Ammon's horn (tissue), 1 donor: ENCODE measurements around the gene PLEKHH3.

ENCODE experiments used
- DNase-seq: peaks from one replicate; pipeline ENCODE4 v3.0.0-alpha.2; 2016; ENCODE audit warnings: low spot score

PLEKHH3 gene

DNA sequence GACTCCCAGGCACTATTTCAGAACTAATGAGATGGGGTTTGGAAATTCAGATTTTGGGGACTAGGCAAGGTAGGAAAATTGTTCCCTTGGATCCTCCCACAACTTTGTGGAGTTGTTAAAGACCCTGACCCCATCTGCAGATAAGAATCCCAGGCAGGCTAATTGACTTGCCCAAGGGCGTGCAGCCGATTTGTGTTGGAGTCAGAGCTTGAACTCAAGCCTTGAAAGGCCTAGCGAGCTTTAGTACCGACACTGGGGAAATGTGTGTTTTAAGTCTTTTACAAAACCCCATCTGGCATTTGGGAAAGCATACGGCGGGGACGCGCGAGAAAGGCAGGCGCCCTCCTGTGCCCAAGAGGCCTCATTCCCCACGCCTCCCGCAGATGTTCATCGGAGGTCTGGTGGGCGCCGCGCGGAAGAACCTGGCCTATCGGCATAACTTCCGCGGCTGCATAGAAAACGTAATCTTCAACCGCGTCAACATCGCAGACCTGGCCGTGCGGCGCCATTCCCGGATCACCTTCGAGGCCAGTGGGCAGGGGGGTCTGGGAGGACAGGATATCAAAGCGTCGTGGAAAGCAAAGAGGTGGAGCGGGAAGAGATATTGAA, 9.8 kb upstream of the PLEKHH3 start:
- no peak for DNase-seq

DNA sequence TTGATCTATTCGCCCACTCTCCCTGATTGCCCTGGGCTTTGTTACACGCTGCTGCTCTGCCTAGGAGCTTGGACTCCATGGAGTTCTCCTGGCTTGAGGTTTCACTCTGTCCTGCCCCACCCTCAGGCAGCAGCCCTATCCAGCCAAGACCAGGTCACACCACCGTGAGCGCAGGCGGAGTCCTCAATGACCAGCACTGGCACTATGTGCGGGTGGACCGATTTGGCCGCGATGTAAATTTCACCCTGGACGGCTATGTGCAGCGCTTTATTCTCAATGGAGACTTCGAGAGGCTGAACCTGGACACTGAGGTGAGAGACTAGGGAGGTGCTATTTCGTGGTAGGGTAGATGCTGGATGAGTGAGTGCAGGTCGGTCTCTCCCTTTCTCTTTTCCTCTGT, 9.0 kb upstream of the PLEKHH3 start:
- DNase-seq: no peak

DNA sequence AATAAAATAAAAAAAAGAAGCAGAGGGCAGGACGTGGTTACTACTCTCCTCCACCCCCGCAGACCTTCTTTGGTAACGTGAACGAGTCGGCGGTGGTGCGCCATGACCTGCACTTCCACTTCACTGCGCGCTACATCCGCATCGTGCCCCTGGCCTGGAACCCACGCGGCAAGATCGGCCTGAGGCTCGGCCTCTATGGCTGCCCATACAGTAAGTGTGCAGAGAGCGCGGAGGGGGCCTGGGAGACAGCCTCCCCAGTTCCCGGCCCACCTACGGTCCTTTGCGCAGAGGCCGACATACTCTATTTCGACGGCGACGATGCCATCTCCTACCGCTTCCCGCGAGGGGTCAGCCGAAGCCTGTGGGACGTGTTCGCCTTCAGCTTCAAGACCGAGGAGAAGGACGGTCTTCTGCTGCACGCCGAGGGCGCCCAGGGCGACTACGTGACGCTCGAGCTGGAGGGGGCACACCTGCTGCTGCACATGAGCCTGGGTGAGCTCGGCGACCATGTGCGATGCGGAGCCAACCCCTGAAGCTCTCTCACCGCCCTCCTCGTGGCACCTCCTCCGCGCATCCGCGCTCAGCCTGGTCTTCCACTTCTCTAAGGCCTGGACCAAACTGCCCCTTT, 8.2 kb upstream of the PLEKHH3 start:
- no peak for DNase-seq

DNA sequence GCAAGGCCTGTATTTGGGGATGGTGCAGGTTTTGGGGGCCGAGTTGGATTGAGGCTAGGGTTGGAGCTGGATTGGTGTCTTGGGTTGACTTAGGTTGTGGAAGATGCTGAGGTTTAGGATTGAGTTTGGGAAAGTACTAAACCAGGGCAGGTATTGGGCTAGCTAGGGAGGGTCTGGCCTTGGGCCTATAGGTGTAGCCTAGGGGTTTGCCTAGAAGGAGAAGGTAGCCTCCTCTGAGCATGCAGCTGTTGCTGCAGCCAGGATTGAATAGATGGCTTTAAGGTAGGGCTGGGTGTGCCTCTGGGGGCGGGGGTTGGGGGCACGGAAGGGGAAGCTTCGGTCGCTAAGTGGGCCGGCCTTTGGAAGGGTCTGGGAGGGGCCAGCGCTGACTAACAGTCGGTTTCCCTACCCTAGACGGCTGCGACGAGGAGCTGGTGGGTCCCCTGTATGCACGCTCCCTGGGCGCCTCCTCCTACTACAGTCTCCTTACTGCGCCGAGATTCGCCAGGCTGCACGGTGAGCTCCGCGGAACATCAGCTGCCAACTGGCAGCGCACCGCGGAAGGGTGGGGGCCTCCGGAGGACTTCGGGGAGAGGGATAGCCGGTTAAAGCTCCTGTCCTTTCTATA, 6.7 kb upstream of the PLEKHH3 start:
- DNase-seq: peak; percentile 45

DNA sequence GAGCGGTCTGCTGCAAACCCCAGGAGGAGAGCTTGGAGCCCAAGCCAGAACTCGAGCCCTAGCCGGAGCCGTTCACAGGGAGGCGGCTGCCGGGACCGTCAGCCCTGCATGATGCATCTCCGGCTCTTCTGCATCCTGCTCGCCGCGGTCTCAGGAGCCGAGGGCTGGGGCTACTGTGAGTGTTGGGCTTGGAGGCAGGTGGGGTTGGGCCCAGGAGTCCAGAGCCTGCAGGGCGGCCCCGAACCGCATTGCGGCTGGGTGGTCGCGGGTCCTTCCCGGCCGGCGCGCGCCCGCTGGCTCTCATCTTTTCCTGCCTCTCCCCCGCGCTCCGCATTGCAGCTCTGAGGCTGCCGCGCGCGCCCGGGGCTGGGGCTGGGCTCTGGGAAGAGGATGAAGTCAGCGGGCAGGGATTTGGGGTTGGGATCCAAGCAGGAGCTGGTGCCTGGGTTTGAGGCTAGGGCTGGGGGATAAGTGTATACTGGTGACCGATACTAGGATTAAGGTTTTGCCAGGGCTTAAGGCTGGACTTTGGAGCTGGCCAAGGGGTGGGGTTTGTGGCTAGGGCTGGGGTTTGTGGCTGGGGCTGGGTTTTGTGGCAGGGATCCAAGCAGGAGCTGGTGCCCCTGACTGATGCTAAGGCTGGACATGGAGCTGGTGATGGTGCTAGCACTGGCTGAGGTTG, 6.1 kb upstream of the PLEKHH3 start:
- peak; percentile 57 for DNase-seq

DNA sequence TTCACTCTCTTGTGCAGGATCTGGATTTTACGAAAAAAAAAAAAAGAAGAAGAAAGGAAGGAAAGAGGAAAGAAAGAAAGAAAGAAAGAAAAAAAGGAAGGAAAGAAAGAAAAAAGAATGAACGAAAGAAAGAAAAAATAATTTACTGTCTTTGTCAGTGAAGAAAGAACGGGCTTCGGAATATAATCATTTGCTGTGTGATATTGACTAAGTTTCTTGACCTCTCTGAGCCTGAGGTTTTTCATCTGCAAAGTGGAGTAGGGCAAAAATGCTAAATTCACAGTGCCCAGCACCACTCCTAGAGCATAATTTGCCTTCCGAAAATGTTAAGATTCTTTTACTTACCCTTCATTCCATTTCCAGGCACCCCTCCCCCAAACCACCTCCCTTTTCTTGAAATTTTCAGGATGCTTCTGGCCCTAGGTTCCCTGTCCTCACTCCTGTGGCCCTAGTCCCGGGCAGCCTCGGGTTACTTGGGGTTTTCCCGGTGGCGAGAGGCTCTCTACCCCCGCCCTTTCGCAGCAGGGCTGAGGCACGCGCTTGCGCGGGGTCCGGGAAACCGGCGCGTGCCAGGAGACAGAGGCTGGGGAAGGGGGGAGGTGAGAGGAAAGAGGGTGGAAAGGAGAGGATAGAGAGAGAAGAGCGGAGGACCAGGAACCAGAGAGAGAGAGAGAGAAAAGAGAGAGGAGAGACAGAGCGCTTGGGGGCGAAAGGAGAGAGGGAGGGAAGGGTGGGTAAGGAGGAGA, 5.4 kb upstream of the PLEKHH3 start, which contains the start of gene CNTNAP1:
TSS of gene CNTNAP1 (plus strand) at position 556 of the 746 bp plus-strand sequence. CDS start 299 bp downstream, outside the sequence.
- DNase-seq: peak; percentile 54

DNA sequence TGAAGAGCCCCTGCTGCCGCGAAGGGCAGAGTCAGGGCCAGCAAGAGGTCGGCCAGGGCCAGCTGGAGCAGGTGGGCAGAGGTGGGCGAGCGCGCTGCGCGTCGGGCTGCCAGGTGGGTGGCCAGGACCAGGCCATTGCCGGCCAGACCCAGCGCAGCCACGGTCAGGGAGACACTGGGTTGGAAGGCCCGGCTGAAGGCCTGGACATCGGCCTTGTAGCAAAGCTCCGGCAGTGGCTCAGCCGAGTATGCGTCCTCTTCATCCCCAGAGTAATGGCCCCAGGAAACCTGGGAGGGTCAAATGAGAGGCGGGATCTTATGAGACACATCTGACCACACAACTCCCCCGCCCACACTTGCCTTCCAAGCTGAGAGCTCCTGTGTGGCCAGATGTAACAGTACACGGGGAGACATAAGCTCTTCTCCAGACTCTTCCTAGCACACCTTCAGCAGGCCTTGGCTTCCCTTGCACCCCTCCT, 3.6 kb upstream of the PLEKHH3 start:
- DNase-seq: no peak

DNA sequence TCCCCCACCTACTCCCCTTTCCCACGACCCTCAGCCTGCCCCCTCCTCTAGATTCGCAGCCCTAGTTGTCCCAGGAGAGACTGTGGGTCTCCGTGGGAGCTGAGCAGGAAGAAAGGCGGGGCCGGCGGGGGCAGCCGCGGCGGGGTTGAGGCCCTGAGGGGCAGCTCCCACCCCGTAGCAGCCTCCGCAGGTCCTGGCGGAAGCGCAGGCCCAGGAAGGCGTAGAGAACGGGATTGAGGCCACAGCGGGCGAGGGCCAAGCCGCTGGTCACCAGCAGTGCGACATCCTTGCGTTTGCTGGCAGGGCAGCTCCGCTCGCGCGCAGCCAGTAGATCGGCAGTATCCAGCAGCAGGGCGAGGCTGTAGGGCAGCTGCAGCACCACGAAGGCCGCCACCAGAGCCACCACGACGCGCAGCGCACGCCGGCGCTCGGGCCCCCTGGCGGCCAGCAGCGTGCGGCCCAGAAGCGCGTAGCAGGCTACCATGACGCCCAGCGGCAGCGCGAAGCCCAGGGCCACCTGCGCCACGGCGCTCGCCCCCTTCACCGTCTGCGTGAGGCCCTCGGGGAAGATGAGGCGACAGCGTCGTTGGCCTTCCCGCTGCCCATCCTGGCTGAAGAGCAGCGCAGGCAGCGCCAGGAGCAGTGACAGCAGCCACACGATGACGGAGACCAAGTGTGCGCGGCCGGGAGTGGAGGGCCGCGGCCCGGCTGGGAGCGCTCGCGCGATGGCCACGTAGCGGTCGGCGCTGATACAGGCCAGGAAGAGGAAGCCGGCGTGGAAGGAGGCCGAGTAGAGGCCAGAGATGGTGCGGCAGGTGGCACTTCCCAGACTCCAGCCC, 2.9 kb upstream of the PLEKHH3 start:
- peak; percentile 78 for DNase-seq

DNA sequence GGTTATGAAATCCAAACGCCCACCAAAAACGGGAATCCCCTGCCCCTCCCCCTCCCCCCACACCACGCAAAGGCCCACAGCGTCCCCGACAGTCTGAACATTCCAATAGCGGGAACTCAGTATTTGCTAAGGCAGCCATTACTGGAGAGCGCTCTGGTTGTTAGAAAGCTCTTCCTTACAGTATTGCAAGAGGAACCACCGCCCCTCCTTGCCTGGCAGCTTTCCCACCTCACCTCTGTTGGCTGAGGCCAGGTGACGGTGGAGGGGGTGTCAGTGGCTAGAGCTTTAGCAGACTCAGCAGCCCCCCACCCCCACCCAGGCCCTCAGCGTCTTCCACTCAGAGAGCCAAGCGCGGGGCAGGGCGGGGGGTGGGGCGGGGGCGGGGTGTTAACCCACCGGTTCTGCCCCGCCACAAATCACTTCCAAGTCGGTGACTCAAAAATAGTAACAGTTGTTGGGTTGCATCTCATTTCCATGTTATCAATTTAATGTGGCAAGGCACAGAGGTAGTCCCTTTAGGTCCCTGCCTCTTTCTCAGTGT, 2.2 kb upstream of the PLEKHH3 start:
- no peak for DNase-seq

DNA sequence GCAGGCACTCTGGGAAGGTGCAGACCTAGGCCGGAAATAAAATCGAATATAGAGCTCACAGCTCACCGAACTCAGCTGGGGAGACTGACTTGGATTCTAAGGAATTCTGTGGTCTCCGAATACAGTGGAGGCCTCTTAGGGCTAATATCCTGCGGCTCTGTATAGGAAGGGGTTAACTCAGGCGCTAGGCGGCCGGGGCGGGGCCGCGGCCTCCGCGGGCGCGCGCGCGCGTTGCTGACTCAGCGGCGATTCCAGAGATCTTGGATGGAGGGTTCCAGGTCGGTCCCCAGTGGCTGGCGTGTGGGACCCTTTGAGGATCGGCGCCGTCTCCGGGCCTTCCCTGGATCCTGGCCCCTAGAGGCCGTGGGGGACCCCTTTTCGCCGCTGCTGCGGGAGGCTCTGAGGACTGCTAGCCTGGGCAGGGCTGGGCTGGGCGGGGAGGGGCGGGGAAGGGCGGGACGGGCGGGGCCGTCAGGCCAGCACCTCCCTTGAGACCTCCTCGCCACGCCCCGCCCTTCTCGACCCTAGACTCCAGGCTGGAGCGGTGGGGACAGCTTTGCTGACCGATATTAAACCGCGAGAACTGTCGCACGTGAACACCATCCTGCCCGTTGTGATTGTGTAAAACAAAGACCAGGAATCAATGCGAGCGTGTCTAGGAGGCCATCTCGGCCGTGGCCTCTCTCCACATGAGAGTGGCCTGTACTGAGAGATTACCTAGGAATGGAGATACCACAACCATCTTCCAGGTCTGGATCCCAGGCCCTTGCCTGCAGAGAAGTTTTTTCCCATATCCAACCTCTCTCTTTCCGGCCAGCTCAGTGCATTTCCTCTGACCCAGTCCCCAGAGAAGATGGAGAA, 1.4 kb upstream of the PLEKHH3 start:
- peak; percentile 84 for DNase-seq

DNA sequence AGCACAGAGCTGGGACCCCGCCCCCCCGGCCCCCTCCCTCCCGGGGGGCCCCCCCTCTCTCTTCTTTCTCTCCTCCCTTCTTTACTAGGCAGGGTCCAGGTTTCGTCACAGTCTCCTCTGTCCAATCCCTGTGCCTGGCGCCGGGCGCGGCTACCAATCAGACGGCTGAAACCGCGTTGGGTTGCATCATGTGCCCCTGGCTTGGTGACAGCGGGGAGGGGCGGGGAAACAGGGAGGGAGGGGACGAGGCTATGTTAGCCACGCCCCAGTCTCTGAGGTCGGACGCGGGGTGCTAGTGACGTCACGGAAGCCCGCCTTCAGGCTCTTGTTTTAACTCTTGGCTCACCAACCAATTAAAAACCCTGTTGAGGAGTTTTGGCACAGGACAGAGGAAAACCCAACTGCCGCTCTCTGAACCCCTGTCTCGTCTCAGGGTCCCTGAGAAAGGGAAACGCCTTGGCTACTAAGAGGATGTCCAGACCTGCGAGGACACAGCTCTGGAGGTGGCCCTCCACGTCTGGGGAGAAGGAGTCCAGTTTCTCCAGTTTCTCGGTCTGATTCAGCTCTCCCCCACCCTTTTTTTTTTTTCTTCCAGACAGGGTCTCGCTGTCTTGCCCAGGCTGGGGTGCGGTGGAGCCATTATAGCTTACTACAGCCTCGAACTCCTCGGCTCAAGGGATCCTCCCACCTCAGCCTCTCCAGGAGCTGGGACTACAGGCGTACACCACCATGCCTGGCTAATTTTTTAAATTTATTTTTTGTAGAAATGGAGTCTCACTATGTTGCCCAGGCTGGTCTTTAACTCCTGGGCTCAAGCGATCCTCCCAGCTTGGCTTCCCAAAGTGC, 441 bp upstream of the PLEKHH3 start:
- peak; percentile 99 for DNase-seq

DNA sequence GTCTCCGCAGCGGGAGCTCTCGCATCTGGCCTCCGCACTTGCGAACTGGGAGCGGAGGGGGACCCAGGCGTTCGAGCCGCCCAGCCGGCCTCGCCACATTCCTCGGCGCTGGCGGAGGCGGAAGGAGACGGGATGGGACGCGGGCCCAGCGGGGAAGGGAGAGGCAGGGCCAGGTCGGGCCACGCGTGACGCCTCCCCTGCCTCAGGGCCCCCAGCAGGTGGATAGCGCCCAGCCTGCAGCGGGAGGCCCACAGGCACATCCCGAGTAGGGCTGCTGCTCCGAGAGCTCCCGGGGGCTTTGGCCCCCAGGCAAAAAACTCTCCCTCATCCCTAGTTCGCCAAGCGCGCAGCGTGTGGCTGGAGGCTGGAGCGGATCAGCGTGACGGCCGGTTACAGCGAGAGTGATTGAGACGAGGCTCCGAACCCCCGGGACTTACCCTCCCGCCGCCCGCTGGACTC, 800 bp downstream of the PLEKHH3 start:
- DNase-seq: no peak

DNA sequence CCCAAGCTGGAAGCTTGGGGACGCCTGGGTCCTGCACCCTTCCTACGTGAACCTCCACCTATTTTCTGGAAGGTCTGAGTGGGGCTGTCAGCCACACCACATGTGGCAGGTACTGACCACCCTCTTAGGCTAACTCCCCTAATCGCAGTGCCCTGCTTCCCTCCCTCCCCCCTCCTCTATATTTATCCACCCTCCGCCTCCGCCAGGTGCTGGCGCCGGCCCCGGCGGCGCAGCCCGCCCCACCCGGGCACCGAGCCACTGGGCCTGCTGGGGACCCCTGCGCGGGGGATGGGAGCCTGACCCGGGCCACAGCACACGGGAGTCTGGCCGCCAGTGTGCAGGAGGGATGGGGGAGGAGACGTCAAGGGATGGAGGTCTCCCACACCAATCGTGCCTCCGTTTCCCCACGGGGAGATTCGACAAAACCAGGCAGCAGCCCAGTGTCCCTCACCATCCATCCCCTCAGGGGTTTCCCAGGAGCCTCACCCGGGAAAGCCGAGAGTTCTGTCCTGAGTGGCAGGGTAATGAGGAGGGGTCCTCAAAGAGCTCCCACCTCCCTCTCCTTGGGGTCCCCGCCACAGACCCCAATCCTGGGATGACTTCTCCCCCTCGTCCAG, 1.3 kb downstream of the PLEKHH3 start:
- no peak for DNase-seq

DNA sequence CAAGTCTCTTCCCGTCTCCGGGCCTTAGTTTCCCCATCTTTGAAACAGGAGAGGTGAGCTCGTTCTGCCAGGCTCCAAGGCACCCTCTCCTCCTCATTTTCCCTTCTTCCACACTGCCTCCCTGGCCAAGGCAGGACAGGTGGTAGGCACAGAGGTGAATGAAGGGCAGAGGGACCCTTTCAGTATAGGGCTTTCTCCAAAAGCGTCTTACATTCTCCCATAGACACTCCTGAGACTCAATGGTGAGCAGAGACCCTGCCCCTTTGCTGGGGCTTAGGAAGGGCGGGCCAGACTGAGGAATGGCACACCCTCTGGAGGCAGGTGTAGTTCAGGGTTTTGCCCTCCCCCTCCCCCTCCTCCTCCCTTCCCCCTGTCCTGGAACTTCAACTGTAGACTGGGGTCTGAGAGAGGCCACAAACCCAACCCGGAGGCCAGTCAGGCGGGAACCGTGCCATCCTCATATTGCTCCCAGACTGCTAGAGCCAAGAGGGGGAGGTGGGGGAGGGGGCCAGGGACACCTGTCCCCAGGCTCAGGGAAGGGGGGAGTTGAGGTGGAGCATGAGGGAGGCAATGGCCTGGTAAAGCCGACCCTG, 1.9 kb downstream of the PLEKHH3 start:
- no peak for DNase-seq

DNA sequence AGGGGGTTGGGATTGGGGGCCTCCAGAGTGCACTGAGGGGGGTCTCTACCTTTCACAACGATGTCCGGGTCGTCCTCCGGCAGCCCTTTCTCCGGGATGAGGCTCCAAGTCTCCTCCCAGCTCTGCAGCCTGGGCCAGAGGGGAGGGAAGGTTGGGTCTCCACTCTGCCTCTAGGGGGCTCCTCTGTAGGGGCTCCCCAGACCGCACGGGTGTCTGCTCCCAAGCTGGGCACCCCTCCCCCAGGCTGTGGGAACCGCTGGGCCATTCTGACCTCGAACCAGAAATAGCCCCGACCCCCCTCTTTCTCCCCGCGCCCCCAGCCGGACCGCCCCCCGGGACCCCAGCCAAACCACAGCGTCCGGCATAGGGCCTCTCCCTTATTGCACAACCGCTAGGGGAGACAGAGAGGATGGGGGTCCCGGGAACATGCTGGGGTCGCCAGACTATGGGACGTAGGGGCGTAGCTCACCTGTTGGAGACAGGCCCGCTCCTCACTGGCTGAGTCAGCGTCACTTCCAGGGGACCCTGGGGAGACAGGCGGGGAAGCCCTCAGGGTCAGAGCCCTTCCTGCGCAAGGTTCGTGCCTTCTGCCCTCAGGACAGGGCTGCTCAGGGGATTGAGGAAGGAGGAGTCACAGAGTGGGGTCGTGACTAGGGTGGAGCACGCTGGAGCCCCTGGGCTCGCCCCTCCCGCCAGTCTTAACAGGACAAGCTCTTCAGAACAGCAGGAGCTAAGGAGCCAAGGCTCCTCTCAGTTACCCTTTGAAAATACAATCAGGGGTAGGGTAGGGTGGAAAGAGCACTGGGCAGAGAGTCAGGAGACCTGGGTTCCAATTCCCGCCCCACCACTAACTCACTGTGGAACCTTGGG, 2.7 kb downstream of the PLEKHH3 start:
- no peak for DNase-seq

DNA sequence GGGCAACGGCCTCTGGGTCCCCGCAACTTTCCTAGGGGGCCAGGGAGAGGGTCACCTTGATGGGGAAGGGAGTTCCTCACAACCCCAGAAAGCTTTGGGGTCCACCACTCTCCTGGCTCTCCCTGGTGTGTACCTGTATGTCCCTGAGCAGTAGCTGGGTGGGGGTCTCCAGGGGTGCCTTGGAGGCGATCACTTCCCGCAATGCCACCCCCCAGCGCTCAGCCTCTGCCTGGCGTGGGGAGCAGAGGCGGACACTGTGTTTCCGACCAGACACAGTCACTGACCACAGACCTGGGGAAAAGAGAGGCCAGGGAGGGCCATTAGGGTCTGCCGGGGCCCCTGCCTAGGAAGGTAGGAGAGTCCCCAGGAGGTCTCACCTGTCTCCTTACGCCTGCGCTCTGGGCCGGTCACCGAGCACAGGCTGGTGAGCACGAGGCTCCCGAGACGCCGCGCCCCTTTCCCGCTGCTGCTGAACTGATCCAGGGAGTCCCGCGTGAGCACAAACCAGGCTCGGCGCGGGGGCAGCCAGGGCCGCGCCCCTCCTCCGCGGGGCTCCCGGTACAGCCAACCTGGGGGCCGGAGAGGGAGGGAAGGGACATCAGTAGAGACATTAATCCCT, 3.4 kb downstream of the PLEKHH3 start:
- no peak for DNase-seq
